ENCODE measurements around the gene NEAT1.

The NEAT1 gene

GRCh38 chr11:65437436-65438227 lies 15.0 kb downstream of the NEAT1 start:
- no peak for DNase-seq (ENCODE audit: insufficient read length, low spot score)
- FAIRE-seq, result no peak
- no peak for TF ChIP-seq CTCF (IDR thresholded peaks at IDR 0.05; ENCODE audit: insufficient read depth, missing control alignments)

- DNase-seq (ENCODE audit: insufficient read length, low spot score) (no peak), FAIRE-seq (no peak)
- TF ChIP-seq CTCF (IDR thresholded peaks at IDR 0.05; ENCODE audit: insufficient read depth, missing control alignments), result no peak
Observed at GRCh38 chr11:65438257-65439151, 15.9 kb downstream of the NEAT1 start.

GRCh38 chr11:65439331-65440181 lies 17.0 kb downstream of the NEAT1 start:
- FAIRE-seq, result no peak
- no peak for DNase-seq (ENCODE audit: insufficient read length, low spot score)
- TF ChIP-seq CTCF (IDR thresholded peaks at IDR 0.05; ENCODE audit: insufficient read depth, missing control alignments), result no peak

GRCh38 chr11:65440831-65441499 lies 18.4 kb downstream of the NEAT1 start:
- DNase-seq (ENCODE audit: insufficient read length, low spot score) (no peak), FAIRE-seq (no peak)
- no peak for TF ChIP-seq CTCF (IDR thresholded peaks at IDR 0.05; ENCODE audit: insufficient read depth, missing control alignments)

- no peak for DNase-seq (ENCODE audit: insufficient read length, low spot score)
- TF ChIP-seq CTCF (IDR thresholded peaks at IDR 0.05; ENCODE audit: insufficient read depth, missing control alignments), result no peak
- FAIRE-seq, result no peak
Observed at GRCh38 chr11:65442842-65443331, 20.3 kb downstream of the NEAT1 start.

- DNase-seq (ENCODE audit: insufficient read length, low spot score) (no peak), FAIRE-seq (no peak)
- TF ChIP-seq CTCF (IDR thresholded peaks at IDR 0.05; ENCODE audit: insufficient read depth, missing control alignments), result no peak
Observed at GRCh38 chr11:65444314-65445051, 21.9 kb downstream of the NEAT1 start.
